HG03135 (cell line): ENCODE results near the gene ANK3.

ENCODE experiments used
- ATAC-seq: cut with Tn5 transposase; IDR thresholded peaks from one replicate; pipeline ENCODE4 v1.9.1; 2021; ENCODE audit warnings: mild to moderate bottlenecking, moderate library complexity; ENCODE audit not compliant: unreplicated experiment

ANK3 gene

DNA sequence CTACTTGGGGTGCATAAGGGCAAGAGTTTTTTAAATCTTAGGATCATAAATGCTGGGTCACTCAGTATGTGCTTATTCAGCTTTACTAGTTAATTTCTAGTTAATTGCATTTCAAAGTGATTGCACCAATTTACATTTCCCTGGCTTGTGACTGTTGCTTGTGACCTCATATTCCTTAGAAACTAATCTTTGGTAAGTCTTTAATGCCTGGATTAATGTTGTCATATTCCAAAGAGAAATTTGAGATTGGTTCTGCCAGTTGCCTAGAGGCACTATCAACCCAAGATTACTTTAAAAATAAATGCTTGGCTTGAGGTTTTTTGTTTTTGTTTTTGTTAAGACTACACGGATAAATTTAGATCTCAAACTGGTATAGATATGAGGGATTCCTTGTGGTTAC lies 103.1 kb downstream of the ANK3 start:
- no peak for ATAC-seq

DNA sequence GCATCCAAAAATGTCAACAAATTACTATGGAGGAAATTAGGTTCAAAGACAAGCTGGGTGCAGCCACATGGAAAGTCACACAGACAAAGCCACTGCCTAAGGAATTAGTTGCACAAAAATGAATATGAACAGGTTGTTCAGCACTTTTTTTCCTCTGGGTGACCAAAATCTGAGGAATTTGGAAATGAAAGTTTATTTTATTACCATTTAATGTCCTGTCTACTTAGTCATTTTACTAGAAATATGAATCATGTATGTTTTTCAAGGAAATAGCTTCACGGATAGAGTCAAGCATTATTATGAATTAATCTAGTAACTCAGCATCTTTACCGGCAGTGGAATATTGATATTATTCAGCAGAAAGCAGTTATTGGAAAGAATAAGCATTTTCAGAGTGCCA lies 106.3 kb downstream of the ANK3 start:
- no peak for ATAC-seq

DNA sequence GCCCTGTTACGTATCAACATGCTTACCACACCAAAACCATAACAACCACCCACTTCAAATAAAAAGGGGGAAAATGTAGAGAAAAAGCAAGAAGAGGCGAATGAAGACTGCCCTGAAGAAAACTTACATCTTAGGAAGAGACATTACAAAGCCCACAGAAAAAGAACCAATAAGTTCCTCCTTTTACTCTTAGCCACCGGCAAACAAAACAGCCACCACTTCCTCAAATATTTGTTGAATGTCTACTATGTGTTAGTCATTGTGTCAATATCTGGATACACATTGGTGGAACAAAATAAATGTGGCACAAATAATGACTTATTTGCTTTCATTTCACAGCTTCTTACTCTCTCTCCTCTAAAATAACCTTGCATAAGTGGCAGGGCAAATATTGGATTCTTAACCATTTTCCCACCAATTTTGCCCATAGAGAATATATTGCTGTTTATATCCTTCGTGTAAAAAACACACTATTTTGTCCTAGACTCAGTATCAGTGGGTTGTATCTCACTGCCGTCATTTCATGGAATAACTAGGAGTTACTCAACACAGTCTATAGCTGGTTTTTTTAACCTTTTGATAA lies 106.8 kb downstream of the ANK3 start:
- ATAC-seq, result no peak

DNA sequence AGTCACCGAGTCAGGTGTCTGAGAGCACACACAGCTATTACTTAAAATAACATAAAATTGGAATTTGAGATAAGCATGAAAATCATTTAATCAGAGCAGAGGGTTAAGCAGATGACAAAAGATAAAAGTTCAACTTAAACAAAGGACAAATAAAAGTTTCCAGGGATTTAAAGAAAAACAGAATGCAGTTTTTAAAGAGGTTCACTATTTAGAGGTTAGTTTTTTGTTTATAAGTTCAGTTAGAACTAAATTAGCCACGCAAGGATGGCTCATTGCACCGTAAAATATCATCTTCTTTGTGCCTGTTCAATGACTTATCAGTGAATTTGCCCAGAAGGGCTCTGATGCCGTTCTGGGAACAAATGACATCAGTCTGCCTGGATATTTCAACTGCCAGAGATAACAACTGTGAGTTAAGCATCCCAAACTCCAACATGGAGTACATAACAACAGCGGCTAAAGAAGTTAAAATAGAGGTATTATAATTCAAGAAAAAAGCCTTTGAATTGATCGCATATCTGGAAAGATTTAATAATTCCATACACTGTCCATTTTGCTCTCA lies 107.8 kb downstream of the ANK3 start:
- no peak for ATAC-seq

DNA sequence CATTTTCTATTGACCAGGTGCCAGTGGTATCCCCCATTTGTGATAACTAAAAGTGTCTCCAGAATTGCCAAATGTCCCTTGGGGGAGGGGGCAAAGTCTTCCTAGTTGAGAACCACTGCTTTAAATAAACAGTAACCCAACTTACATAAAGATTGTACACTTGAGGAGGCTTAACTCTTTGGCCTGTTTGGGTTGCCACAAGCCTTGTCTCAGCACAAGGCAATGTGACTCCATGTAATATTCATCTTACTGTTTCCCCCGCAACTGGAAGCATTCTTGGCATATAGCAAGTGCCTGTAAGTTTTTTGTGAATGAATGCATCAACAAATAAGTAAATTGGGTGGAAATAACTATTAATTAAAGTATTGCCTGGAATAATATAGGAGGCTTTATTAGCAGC lies 108.3 kb downstream of the ANK3 start:
- no peak for ATAC-seq

DNA sequence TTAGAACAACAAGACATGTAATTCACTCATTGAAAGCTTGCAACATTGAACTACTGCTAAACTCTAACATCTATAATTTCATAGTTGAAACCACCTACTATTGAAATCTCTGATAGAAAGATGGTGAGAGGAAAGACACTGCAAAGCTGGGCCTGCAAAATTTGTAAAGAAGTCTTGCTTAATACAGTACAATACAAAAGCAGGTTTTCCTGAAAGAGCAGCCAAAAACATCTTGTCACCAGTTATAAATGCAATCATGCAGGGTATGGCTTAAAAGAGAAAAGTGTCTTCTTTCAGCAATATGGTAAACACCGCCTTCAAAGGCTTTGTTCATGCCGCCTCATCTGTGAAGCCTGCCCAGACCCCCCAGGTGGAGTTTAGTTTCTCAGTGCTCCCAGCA lies 109.2 kb downstream of the ANK3 start:
- no peak for ATAC-seq

DNA sequence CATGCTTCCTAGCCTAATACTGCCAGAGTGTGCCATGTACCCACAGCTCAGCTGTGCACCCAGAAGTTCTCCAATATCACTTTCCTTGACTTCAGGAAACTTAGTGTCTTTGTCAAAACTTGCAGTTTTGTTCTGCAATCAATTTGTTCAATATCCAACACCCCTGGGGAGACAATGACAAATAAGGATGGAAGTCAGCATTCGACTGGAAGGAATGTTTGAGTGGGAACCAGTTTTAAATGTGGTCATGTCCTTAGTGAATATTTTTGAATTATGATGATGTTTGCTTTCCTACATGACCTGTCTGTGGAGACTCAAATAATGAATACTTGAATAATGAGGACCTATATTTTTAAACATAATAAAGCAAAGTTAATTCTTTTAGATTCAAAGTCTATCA lies 112.0 kb downstream of the ANK3 start:
- no peak for ATAC-seq

DNA sequence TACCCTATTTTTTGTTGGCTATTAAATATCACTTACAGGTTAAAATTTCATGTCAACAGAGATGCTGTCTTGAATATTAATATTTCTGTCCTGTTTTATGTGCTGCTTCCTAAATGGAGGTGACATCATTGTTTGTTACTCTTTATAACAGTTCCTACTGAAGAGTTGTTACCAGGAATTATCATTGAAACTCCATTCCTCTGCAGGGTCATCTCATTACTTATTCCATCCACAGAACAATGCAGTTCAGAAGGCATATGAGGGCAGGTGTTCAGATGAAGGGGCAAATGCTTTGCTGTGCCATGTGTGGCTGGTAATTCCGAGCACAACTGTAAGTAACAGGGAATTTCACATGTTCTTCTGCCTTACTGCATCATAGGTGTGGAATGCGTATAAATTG lies 113.4 kb downstream of the ANK3 start:
- no peak for ATAC-seq

DNA sequence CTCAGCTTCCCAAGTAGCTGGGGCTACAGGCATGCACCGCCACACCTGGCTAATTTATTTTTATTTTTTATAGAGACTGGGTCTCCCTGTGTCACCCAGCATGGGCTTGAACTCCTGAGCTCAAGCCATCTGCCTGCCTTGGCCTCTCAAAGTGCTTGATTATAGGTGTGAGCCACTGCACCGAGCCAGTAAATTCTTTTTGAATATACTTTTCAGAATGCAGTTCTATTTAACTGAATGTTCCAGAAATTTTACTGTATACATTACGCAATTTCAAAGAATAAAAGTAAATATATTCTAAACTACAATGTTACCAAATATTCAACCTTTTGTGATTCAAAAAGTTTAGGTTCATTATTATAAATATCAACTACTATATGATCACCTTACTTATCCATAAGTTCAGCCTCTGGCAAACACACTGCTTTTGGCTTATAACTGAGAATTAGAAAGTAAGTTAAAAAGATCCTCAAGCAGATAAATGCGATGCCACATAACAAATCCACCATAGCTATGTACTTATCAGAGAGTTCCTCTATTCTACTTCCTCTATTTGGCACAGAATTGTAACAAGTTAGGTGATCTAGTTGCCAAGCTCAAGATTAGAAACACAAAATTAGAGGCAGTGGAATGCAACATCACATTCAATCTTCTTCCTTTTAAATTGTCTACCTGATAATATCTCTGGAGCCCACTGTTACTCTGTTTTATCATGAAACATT lies 118.2 kb downstream of the ANK3 start:
- no peak for ATAC-seq

DNA sequence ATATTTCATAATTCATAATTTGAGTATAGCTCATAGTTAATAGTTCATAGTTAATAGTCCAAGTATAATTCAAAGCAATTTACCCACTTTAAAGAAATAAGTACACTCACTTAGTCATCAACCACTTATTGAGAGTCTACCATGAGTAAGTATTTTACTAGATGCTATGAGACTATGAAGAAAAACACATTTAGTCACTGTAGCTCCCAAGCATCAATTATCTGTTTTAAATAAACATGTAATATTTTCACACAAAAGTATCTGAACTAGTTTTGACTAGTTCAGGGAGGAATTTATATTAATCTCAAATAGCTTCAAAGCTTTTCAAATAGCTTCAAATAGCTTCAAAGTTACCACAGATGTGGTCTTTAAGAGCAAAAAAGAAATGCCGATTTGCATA lies 119.2 kb downstream of the ANK3 start:
- no peak for ATAC-seq

DNA sequence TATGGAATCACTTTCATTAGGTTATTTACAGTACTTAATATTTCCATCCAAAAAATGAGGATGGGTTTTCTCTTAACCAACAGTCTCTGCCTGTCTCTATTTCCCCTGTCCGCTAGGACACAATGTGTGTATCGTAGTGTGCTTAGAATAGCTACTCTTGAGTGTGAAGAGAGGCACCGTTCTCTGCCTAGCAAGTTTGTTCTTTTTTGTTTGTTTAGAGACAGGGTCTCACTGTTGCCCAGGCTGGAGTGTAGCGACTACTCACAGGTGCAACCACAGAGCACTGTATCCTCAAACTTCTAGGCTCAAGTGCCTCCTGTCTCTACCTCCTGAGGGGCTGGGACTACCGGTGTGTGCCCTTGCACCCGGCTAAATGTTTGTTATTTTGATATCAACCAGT lies 121.9 kb downstream of the ANK3 start:
- no peak for ATAC-seq

DNA sequence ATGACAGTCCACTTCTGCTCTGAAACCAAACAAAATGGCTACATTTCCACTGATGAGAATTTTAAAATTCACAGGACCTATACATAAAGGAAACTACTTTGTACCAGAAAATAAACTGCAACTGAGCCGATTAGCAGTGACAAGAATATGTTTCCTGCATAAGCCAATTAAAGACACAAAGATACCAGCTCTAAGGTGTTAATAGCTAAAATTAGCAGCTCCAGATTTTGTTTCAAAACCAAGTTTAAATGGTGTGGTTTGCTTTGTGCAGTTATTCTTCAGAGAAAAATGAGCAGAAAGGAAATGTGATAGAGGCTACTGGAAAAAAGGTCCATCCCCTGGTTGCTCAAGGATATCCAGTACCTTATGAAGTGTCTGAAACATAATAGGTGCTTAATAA lies 123.2 kb downstream of the ANK3 start:
- ATAC-seq, result no peak

DNA sequence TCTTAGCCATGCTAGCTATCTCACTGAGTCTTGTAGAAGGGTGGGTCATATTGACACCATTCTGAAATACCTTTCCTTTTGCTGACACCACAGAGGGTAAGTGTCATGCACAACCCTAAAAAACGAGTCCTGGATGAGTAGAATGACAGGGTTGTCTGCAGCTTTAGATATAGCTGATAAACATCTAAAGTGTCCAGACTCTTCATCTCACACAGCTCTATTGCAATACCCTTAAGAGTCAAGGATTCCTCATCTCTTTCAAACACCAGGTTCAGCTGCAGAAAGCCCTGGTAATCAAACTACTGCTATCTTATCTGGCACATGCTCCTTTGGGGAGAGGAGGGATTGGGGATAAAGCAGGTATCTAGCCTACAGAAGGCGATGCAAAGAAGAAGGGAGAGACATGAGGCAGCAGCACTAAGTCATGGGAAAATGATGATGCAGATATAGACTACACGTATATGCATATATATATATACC lies 127.0 kb downstream of the ANK3 start:
- ATAC-seq, result no peak

DNA sequence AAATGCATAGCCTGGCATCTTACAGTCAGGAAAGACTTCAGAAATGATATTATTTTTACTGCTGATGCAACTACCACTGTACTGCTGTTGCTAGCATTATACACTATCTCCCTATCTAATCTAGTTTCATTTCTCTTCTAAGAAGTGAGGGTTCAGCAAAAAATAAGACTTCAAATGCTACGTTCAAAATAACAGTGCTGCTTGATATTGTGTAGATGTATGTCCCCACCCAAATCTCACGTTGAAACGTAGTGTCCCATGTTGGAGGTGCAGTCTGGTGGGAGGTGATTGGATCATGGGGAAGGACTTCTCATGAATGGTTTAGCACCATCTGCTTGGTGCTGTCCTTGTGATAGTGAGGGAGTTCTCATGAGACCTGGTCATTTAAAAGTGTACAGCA lies 129.4 kb downstream of the ANK3 start:
- no peak for ATAC-seq

DNA sequence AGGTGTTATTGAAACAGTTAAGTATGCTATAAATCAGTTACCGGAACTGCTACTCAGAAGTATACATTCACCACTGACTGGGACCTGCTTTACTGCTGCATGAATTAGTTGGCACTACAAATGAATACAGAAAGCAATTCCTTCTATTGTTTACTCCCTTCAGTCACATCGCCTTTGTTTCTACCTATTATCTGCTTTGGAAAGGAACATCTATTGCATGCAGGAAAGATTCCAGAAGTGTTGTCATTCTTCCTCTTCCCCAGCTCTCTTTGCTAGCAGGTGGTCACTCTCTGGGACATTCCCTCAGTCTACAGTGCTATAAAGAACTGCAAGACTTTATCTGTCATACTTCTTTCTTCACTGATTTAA lies 131.3 kb downstream of the ANK3 start:
- no peak for ATAC-seq

DNA sequence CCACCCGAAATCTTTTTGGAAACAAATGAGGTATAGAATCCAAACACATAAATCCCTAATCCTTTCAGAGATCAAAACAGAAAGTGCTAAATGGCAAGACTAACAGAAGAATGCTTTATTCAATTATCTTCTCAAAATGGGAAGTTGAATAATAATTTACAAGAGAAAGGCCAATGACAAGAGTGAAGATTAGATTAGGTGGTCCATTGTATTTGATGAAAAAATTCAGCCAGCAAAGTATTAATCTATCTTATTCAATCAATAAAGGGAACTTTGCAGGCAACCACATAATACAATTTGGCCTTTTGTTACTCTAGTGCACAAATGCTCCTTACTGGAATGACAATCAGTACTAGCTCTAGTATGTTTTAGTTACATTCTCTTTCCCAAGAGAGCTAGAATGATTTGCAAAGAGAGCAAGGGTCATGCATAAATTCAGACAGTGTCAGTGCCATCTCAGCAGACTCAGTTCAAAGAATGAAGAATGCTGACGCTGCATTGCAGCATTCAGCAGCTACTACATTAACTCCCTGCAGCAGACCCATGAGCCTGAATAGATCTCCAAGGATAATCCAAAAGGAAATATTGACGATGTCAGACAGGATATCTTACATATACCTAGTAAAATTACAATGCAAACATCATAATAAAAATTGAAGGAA lies 131.8 kb downstream of the ANK3 start:
- ATAC-seq, result no peak

DNA sequence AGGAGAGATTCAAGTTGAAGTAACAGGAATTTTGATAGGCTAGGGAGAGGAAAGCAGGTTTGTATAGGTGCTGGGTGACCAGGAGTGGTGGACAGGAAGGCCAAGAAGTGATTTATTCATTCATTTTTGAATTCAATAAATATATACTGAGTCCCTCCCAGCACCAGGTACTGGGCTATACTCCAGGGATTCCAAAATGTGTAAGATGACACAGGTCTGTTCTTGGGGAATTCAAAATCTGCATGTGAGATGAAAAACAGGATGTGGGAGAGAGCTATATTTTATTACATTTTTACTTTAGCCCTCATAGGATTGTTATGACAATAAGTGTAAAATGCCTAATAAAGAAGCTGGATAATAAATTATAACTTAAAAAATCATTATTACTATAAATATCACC lies 134.9 kb downstream of the ANK3 start:
- no peak for ATAC-seq

DNA sequence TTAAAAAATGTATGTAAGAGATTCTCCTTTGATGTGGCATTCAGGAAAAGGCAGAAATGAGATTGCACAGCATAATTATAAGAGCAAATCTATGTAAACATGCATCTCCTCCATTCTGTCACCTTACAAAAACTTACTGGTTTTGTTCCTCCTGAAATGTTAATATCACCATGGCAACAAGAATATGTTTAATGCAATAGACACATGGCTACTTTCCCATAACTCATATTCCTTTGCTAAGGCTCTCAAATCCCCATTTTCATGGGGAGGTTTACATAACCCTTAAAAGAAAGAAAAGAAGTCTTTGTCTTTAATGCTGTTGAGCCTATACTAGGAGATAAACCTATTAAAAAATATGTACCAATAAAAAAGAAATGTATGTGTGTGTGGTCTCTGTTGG lies 136.2 kb downstream of the ANK3 start:
- ATAC-seq, result no peak

DNA sequence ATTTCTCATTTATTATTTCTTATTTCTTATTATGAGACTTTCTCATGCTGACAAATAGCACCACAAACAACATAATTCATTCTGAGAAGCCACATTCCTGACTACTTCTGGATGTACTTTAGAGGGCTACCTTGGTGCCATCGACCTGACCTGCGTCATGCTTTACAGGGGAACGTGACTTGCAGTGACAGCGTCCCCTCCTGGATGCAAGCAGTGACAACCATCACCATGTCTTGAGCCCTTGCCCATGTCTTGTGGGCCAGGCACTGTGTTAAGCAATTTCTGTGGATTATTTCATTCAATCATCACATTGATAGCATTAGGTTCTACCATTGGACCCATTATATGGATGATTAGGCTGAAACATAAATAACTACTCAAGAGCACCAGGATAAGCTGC lies 137.0 kb downstream of the ANK3 start:
- ATAC-seq, result no peak

DNA sequence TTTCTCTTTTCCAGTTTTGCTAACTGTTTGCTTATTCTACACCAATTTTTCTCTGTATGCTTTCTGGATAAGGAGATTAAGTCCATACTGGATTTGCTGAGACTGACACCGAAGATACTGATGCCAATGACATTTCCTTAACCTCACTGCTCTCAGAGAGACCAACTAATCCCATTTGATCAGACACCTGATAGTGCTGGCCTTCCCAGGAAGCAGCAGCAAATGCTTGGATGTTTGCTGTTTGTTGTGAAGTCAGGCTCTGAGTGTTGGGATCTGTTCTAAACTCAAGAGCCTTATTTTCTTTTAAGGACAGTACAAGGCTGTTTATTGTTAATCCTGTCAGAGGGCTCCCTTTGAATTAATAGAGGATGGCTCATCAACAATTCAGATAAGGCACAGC lies 143.3 kb downstream of the ANK3 start:
- no peak for ATAC-seq

DNA sequence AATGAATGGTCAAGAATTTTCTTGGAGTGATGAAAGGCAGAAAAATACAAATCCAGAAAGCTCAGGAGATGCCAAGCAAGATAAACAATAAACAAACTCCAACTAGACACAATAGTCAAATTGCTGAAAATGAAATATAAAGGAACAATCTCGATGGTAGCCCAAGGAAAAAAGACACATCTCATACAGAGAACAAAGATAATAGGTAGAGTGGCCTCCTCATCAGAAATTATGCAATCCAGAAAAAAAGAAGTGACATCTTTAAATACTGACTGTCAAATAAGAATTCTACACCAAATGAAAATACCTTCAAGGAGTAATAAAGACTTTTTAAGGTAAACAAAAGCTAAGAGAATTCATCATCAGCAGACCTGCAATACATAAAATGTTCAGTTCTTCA lies 150.4 kb downstream of the ANK3 start:
- ATAC-seq, result no peak

DNA sequence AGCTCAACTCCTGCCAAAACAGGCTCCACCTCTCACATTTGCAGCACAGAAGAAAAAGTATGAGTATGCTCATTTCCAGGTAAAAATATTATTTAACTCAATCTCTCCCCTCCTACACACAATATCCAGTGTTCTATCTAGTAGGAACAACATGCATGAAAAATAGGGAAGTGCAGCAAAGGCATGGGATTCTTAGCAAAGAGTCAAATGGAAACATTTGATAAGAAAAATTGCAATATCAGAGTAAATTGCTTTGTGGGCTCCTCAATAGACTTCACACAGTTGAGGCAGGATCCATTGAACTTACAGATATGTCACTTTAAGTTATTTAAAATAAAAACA lies 150.9 kb downstream of the ANK3 start:
- no peak for ATAC-seq
